NCI-H146 treated with DMSO at 0.1 percent for 48 hours (cell line): ENCODE results near the gene POLR3E.
"Not testable (repeated sequence)": the region's sequence is repeated elsewhere in the genome, so short reads cannot be mapped to it uniquely, and the experiment has no call there.

Source experiments
- DNase-seq: peaks from one replicate; lab custom pipeline; 2025; ENCODE audit not compliant: unreplicated experiment; lab: John Stamatoyannopoulos, UW

Gene POLR3E

GRCh38 chr16:22360963-22361659 is 63.9 kb downstream of the POLR3E start:
- DNase-seq, result no peak

DNA sequence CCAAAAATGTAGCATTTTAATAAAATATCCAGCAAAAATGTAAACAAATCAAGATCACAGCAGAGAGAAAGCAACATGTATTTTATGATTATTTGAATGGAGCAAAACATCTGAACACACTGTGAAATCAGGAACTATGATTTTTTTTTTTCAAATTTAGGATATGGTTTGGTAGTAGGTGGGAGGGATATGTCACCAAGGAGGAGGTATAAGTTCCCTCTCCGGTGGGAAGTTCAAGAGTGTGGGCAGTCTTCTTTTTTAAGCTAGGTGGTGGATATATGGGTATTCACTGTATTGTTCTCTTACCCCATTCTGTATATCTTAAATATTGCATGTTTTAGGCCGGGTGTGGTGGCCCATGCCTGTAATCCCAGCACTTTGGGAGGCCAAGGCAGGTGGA is 67.0 kb downstream of the POLR3E start:
- no peak for DNase-seq

DNA sequence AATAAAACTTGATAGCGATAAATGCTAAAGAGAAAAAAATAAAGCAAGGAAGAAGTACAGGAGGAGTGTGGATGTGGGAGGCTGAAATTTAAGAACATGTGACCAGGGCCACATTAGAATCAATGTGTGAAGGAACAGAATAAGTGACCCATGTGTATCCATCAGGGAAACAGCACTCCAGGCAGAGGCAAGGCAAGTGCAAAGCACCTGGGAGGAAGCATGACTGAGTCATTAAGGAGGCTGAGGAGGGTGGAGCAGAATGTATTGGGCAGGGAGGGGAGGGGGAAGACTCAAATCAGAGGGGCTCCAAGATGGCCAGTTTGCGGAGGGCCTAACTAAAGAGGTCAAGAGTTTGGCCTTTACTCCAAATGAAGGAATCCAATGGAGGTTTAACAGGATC is 69.2 kb downstream of the POLR3E start:
- DNase-seq, result no peak

DNA sequence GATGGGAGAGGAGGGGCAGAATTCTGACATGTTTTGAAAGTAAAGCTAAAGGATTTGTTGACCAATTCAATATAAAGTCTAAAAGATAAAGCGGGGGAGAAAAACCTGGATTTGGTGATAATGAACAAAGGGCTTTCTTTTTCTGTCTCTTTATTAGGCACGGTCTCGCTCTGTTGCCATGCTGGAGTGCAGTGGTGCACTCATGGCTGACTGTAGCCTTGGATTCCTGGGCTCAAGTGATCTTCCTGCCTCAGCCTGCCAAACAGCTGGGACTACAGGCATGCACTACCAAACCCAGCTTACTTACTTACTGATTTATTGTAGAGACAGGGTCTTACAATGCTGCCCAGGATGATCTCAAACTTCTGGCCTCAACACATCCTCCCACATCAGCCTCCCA is 69.7 kb downstream of the POLR3E start:
- DNase-seq, result no peak

GRCh38 chr16:22368200-22368826 is 71.1 kb downstream of the POLR3E start:
- not testable (repeated sequence) for DNase-seq

DNA sequence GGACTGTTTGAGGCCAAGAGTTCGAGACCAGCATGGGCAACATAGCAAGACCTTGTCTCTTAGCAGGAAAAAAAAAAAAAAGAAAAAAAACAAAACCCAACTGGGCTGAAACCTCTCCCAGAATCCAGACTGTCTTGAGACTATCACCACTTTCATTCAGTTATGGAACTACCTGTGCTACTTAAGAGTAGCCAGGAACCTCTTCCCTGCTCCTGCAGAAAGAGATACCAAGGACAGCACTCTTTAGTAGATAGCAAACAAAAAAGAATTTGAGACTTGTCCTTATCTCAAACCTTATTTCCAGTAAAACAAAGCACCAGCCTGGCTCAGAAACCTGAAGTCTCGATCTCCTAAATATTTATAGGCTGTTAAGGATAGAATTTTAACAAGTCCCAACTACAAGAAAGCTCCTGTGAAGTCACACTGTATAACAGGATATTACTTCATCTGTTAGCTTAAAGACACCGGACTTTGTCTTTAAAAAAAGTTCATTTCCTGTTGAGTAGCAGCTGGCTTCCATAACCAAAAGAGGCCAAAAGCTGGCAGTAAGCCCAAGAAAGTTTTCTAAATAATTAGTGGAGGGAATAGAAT is 72.1 kb downstream of the POLR3E start:
- no peak for DNase-seq

GRCh38 chr16:22370038-22370820 is 73.0 kb downstream of the POLR3E start:
- DNase-seq, result no peak

- DNase-seq, result no peak
Measured at GRCh38 chr16:22372882-22373661, 75.9 kb downstream of the POLR3E start.

- peak; percentile 26 for DNase-seq
Measured at GRCh38 chr16:22373662-22374310, 76.6 kb downstream of the POLR3E start.

GRCh38 chr16:22374311-22375116 is 77.3 kb downstream of the POLR3E start, which contains the start of gene CDR2:
CDR2 (minus strand) TSS chr16:22374619; CDS start chr16:22374309, 310 bp downstream.
- DNase-seq, result peak; percentile 95

GRCh38 chr16:22375117-22375962 is 78.1 kb downstream of the POLR3E start:
- DNase-seq, result peak; percentile 37

DNA sequence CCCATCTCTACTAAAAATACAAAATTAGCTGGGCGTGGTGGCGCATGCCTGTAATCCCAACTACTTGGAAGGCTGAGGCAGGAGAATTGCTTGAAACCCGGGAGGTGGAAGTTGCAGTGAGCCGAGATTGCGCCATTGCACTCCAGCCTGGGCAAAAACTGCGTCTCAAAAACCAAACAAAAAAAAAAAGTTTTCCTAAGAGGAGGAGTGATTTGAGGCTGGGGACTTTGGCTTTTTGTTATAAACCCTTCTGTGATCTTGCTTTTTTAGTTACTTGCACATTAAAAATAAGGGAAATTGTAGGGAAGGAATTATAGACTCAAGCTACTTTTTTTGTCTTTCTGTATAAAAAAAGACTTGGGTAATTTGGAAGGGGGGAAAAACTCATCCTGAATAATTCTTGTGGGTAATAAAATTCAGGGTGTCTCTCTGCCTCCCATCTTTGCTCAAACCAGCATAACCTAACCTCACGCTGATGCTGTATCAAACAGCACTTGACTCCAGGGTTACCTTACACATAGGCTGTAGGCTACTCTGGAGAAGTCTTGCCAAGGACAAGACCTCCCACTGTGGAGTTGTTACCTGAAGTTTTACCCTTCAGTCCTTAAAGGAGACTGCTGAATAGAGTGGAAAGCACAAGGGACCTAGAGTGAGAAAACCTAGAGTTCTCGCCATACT is 78.9 kb downstream of the POLR3E start:
- no peak for DNase-seq

- DNase-seq, result no peak
Measured at GRCh38 chr16:22379656-22380055, 82.4 kb downstream of the POLR3E start.

DNA sequence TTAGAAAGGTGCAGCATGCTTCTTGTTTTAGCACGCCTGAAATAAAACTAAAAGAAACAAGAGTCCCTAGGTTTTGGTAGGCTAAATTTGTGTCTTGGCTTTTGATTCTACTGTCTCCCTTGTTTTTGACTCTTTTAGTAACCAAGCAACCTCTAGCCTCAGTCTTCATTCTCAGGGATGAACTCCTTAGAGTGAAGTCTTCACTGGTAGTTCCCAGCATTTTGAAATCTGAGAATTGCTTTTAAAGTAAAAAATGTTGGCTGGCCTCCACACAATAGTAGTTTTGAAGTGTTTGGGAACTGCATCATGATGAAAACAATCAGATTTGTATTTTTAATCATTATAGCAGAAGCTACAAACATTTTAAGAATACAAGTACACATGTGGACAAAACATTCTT is 83.3 kb downstream of the POLR3E start:
- DNase-seq, result no peak

- no peak for DNase-seq
Measured at GRCh38 chr16:22381392-22381791, 84.2 kb downstream of the POLR3E start.

- no peak for DNase-seq
Measured at GRCh38 chr16:22383827-22384226, 86.6 kb downstream of the POLR3E start.
